T-cell (primary cell): ENCODE measurements around the gene BDKRB2. TPM values are rescaled to one million over a fixed set of nuclear protein-coding genes. Genes with fewer than 3 reads are reported as not detected.

ENCODE experiments used
- ATAC-seq, 4 experiments: fragments of 200-7000 bp in 3 of 4; fragments of 150-1000 bp in 1 of 4; cut with Tn5 transposase; replicated peaks in 1 of 4; 1 replicate in 3 of 4; 2 replicates in 1 of 4; pipeline ENCODE4 v1.10.0; 2021; ENCODE audit warnings: moderate library complexity in 3 of 4, mild to moderate bottlenecking in 2 of 4, moderate number of reproducible peaks in 1 of 4
- CTCF ChIA-PET, 2 donors: fragments of 300-600 bp; sonication (Branson Sonifier 250); formaldehyde crosslinking; loops; one replicate each; lab custom pipeline; 2022; ENCODE audit warnings: antibody characterized with exemption in 2 of 2; lab: Charles Lee
- POLR2A ChIA-PET, 2 donors: fragments of 300-600 bp; sonication (Branson Sonifier 250); formaldehyde crosslinking; loops; one replicate each; lab custom pipeline; 2022; ENCODE audit warnings: antibody characterized with exemption in 2 of 2; lab: Charles Lee
- DNase-seq, 35 experiments: peaks; one replicate each; pipeline versions ENCODE4 v3.0.0 to v3.0.0-alpha.2; 2013 to 2023
- H3K27ac ChIP-seq: one replicate; pipeline ENCODE4 v1.5.1; 2013; ENCODE audit warnings: low read length
- H3K27me3 ChIP-seq, 2 experiments: replicated peaks in 1 of 2; 1 replicate in 1 of 2; 2 replicates in 1 of 2; pipeline versions ENCODE4 v1.6.1 to v1.7.0; 2013; ENCODE audit warnings: low read length in 1 of 2, mixed read lengths in 1 of 2; ENCODE audit not compliant: control insufficient read depth in 2 of 2, insufficient read depth in 2 of 2; ENCODE audit errors: extremely low read depth in 1 of 2
- H3K36me3 ChIP-seq, 2 donors: 1 replicate in 1 of 2; 2 replicates in 1 of 2; pipeline versions ENCODE4 v1.6.1 to v1.7.0; 2013; ENCODE audit warnings: low read length in 1 of 2; ENCODE audit not compliant: control insufficient read depth in 2 of 2, insufficient read depth in 1 of 2; ENCODE audit errors: extremely low read depth in 1 of 2
- H3K4me1 ChIP-seq, 2 experiments: 1 replicate in 1 of 2; 2 replicates in 1 of 2; pipeline versions ENCODE4 v1.6.1 to v1.7.0; 2013; ENCODE audit warnings: low read length in 2 of 2, mixed read lengths in 1 of 2; ENCODE audit not compliant: insufficient read depth in 2 of 2, control insufficient read depth in 1 of 2; ENCODE audit errors: extremely low read depth in 1 of 2
- H3K4me3 ChIP-seq, 2 donors: 1 replicate in 1 of 2; 2 replicates in 1 of 2; pipeline versions ENCODE4 v1.5.1 to v1.7.0; 2013; ENCODE audit warnings: mild to moderate bottlenecking in 2 of 2, low read length in 1 of 2, moderate library complexity in 1 of 2; ENCODE audit not compliant: control insufficient read depth in 1 of 2; ENCODE audit errors: extremely low read depth in 1 of 2
- H3K9me3 ChIP-seq: 2 replicates; pipeline ENCODE4 v1.7.0; 2013
- H3K27ac Mint-ChIP-seq, 2 donors: one replicate each; pipeline ENCODE4 v1.8.0; 2020 to 2021; ENCODE audit warnings: mild to moderate bottlenecking in 2 of 2, mixed read lengths in 2 of 2
- H3K27me3 Mint-ChIP-seq, 2 donors: one replicate each; pipeline ENCODE4 v1.8.0; 2021 to 2022; ENCODE audit warnings: mixed read lengths in 2 of 2
- H3K36me3 Mint-ChIP-seq: one replicate; pipeline ENCODE4 v1.8.0; 2021; ENCODE audit warnings: mixed read lengths
- H3K4me1 Mint-ChIP-seq, 3 donors: one replicate each; pipeline ENCODE4 v1.8.0; 2020 to 2022; ENCODE audit warnings: mixed read lengths in 3 of 3, mild to moderate bottlenecking in 1 of 3
- H3K4me3 Mint-ChIP-seq, 3 donors: one replicate each; pipeline ENCODE4 v1.8.0; 2020 to 2022; ENCODE audit warnings: mild to moderate bottlenecking in 3 of 3, mixed read lengths in 3 of 3, moderate library complexity in 3 of 3
- H3K9me3 Mint-ChIP-seq, 3 donors: one replicate each; pipeline ENCODE4 v1.8.0; 2020 to 2022; ENCODE audit warnings: mixed read lengths in 3 of 3
- WGBS: methylation state at CpG from one replicate; pipeline ENCODE4 v1.1.5; 2013; ENCODE audit warnings: missing lambda C conversion rate; ENCODE audit not compliant: insufficient coverage; 5-methylcytosine and 5-hydroxymethylcytosine counted together
- total RNA-seq, 35 experiments: library from RNA in 6 of 35; stranded (reverse) in 6 of 35; fragments of 120-200 nt in 1 of 35; gene quantifications; one replicate each; pipeline versions ENCODE4 v1.2.1 to v1.2.4 and lab custom pipeline; 2013 to 2026

The BDKRB2 gene
- total RNA-seq, 5 donors from 2014 or later (not counting 1 experiment from before 2014, with no cell fraction given): 0.06 to 0.09 TPM; not detected in 3

GRCh38 chr14:96203116-96203515 lies 1.5 kb upstream of the BDKRB2 start:
- H3K9me3 ChIP-seq: no peaks in the 10 kb centered on the region
- Mint-ChIP-seq H3K4me1 (peaks cover 10 to 20% (median 20%) of the 10 kb centered on the region in 3 donors), H3K27ac (no peak overlapping the region), H3K36me3 (no peaks in the 10 kb centered on the region), H3K27me3 (peaks cover 34 to 46% of the 10 kb centered on the region in 2 donors), H3K4me3 (no peak overlapping the region), H3K9me3 (no peaks in the 10 kb centered on the region)
- DNase-seq (no peak), ATAC-seq (no peak)
- H3K27me3 ChIP-seq: peaks cover 0 to 57% of the 10 kb centered on the region in 2 experiments
- H3K36me3 ChIP-seq: no peaks in the 10 kb centered on the region
- 82% methylated on average over 3 of the region's 3 CpGs for WGBS
- no peak overlapping the region for H3K4me3 ChIP-seq
- H3K27ac ChIP-seq: no peak overlapping the region
- peaks cover 0 to 17% of the 10 kb centered on the region in 2 experiments for H3K4me1 ChIP-seq
- CTCF ChIA-PET: no interaction called here
- POLR2A ChIA-PET: no interaction called here

- H3K4me1 ChIP-seq: peaks cover 0 to 13% of the 10 kb centered on the region in 2 experiments
- peaks cover 6 to 15% (median 14%) of the 10 kb centered on the region in 3 donors for H3K4me1 Mint-ChIP-seq
- no peak for DNase-seq
- no peaks in the 10 kb centered on the region for H3K36me3 Mint-ChIP-seq
- no peak overlapping the region for H3K27ac ChIP-seq
- no peak overlapping the region for H3K4me3 Mint-ChIP-seq
- no peak for ATAC-seq
- CTCF ChIA-PET: interaction anchor here in 1 of 2 donors (0.5 kb wide), 1 partner anchor 47 kb away, joined by 3 read pairs; no protein-coding TSS in a partner anchor
- no peaks in the 10 kb centered on the region for H3K36me3 ChIP-seq
- no peaks in the 10 kb centered on the region for H3K9me3 ChIP-seq
- H3K27me3 ChIP-seq: peaks cover 0 to 61% of the 10 kb centered on the region in 2 experiments
- no peak overlapping the region for H3K4me3 ChIP-seq
- H3K27ac Mint-ChIP-seq: no peak overlapping the region
- no CpG with 5 or more reads among the region's 1 CpG for WGBS
- POLR2A ChIA-PET: no interaction called here
- no peaks in the 10 kb centered on the region for H3K9me3 Mint-ChIP-seq
- peaks cover 34 to 46% of the 10 kb centered on the region in 2 donors for H3K27me3 Mint-ChIP-seq
Observed at GRCh38 chr14:96203635-96204034, 1.0 kb upstream of the BDKRB2 start.

DNA sequence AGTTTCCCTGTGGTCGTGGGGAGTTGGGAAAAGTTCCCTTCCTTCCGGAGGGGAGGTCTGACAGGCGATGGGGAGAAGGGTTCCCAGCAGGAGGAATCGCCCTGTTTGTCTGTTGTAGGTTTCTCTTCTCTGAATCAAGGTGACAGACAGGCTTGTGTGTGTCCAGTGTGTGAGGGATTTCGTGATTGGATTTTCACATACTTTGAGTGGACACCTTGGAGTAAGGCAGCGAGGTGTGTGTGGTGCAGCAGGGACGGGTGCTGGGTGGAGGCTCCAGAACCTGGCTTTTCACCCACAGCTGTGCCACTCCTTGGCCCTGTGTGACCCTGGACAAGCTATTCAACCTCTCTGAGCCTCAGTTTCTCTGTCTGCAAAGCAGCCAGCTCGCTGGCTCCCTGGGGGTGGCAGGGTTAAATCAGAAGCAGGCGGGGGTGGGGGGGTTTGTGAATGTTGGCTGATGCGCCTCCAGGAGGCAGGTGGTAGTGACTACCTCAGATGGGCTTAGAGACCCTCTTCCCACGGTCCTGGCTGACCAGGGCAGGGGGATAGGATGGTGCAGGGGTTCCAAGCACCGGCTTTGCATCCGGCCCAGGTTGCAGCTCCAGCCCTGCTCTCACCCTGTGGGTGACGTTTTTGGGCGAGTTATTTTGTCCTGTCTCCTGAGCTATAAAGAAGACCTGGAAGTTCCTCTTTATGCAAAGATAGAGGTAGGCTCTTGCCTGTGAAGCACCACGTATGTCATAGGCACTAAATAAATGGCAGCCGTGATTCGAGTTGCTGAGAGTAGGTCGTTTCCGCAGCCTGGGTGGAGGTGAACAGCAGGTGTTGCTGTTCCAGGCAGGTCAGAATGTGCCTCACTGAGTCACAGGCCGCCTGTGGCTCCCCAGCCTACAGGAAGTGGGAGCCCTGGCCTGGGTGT lies 679 bp downstream of the BDKRB2 start:
- WGBS: 40% methylated on average over 12 of the region's 21 CpGs
- H3K4me3 ChIP-seq: no peak overlapping the region
- H3K27ac Mint-ChIP-seq: no peak overlapping the region
- DNase-seq (no peak), ATAC-seq (no peak)
- H3K4me3 Mint-ChIP-seq: no peak overlapping the region
- H3K36me3 Mint-ChIP-seq: no peaks in the 10 kb centered on the region
- CTCF ChIA-PET: interaction anchor here in 1 of 2 donors (0.7 kb wide), 2 partner anchors 31 to 94 kb away, joined by 7 to 8 read pairs; no protein-coding TSS in a partner anchor
- H3K36me3 ChIP-seq: no peaks in the 10 kb centered on the region
- H3K27me3 ChIP-seq: peaks cover 0 to 64% of the 10 kb centered on the region in 2 experiments
- peaks cover 0 to 6% of the 10 kb centered on the region in 2 experiments for H3K4me1 ChIP-seq
- H3K27me3 Mint-ChIP-seq: peaks cover 42 to 55% of the 10 kb centered on the region in 2 donors
- H3K4me1 Mint-ChIP-seq: peaks cover 0 to 8% (median 6%) of the 10 kb centered on the region in 3 donors
- no peak overlapping the region for H3K27ac ChIP-seq
- H3K9me3 ChIP-seq: no peaks in the 10 kb centered on the region
- POLR2A ChIA-PET: no interaction called here
- no peaks in the 10 kb centered on the region for H3K9me3 Mint-ChIP-seq

- DNase-seq: no peak
- H3K36me3 ChIP-seq: no peaks in the 10 kb centered on the region
- H3K36me3 Mint-ChIP-seq: no peaks in the 10 kb centered on the region
- no peak for ATAC-seq
- H3K4me1 ChIP-seq: peaks cover 0 to 6% of the 10 kb centered on the region in 2 experiments
- H3K27ac ChIP-seq: no peak overlapping the region
- H3K4me3 Mint-ChIP-seq: no peak overlapping the region
- peaks cover 43 to 56% of the 10 kb centered on the region in 2 donors for H3K27me3 Mint-ChIP-seq
- POLR2A ChIA-PET: no interaction called here
- peaks cover 0 to 8% (median 6%) of the 10 kb centered on the region in 3 donors for H3K4me1 Mint-ChIP-seq
- H3K27me3 ChIP-seq: peaks cover 0 to 63% of the 10 kb centered on the region in 2 experiments
- H3K4me3 ChIP-seq: no peak overlapping the region
- 45% methylated on average over 3 of the region's 6 CpGs for WGBS
- H3K27ac Mint-ChIP-seq: no peak overlapping the region
- CTCF ChIA-PET: no interaction called here
- H3K9me3 Mint-ChIP-seq: no peaks in the 10 kb centered on the region
- H3K9me3 ChIP-seq: no peaks in the 10 kb centered on the region
Observed at GRCh38 chr14:96205978-96206360, 1.3 kb downstream of the BDKRB2 start.

- Mint-ChIP-seq H3K36me3 (no peaks in the 10 kb centered on the region), H3K4me3 (no peak overlapping the region), H3K27ac (no peak overlapping the region), H3K9me3 (no peaks in the 10 kb centered on the region), H3K4me1 (peaks cover 0 to 8% (median 6%) of the 10 kb centered on the region in 3 donors), H3K27me3 (peaks cover 43 to 60% of the 10 kb centered on the region in 2 donors)
- H3K27ac ChIP-seq: no peak overlapping the region
- ChIA-PET POLR2A (no interaction called here), CTCF (no interaction called here)
- H3K36me3 ChIP-seq: no peaks in the 10 kb centered on the region
- H3K27me3 ChIP-seq: peaks cover 0 to 63% of the 10 kb centered on the region in 2 experiments
- ATAC-seq: no peak
- no peak overlapping the region for H3K4me3 ChIP-seq
- no peaks in the 10 kb centered on the region for H3K9me3 ChIP-seq
- DNase-seq: no peak
- peaks cover 0 to 6% of the 10 kb centered on the region in 2 experiments for H3K4me1 ChIP-seq
- WGBS: 73% methylated on average over 6 of the region's 8 CpGs
Observed at GRCh38 chr14:96206461-96206860, 1.8 kb downstream of the BDKRB2 start.

DNA sequence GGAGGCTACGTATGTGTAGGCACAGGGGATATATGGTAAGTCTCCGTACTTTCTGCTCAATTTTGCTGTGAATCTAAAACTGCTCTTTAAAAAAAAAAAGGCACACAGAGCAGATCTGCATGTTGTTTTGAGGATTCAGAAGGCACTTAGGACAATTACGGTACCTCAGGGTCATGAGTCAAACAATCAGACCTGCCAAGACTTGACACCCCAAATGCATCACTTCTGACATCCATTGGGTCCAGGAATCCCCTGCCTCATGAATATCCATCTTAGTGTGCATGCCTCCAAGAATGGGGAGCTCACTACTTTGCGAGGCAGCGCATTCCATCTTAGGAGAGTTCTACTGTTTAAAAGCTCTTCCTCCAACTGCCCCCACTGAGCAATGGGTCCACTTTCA lies 3.0 kb downstream of the BDKRB2 start:
- 92% methylated on average over 5 of the region's 5 CpGs for WGBS
- H3K4me3 Mint-ChIP-seq: no peak overlapping the region
- peaks cover 0 to 10% (median 4%) of the 10 kb centered on the region in 3 donors for H3K9me3 Mint-ChIP-seq
- peaks cover 0 to 57% of the 10 kb centered on the region in 2 experiments for H3K27me3 ChIP-seq
- H3K4me1 ChIP-seq: peaks cover 0 to 6% of the 10 kb centered on the region in 2 experiments
- no peaks in the 10 kb centered on the region for H3K36me3 Mint-ChIP-seq
- peaks cover 34 to 48% of the 10 kb centered on the region in 2 donors for H3K27me3 Mint-ChIP-seq
- H3K36me3 ChIP-seq: no peaks in the 10 kb centered on the region
- DNase-seq (no peak), ATAC-seq (no peak)
- H3K4me3 ChIP-seq: no peak overlapping the region
- H3K27ac ChIP-seq: no peak overlapping the region
- H3K27ac Mint-ChIP-seq: no peak overlapping the region
- H3K4me1 Mint-ChIP-seq: peaks cover 0 to 8% (median 6%) of the 10 kb centered on the region in 3 donors
- H3K9me3 ChIP-seq: no peaks in the 10 kb centered on the region
- CTCF ChIA-PET: no interaction called here
- POLR2A ChIA-PET: no interaction called here
